CD4-positive, alpha-beta T cell (primary cell): Measurements from ENCODE around the gene PCDH9. TPM values are rescaled to one million over a fixed set of nuclear protein-coding genes. Genes with fewer than 3 reads are reported as not detected.

Source experiments
- ATAC-seq: fragments of 200-7000 bp; cut with Tn5 transposase; one replicate; pipeline ENCODE4 v1.10.0; 2022; ENCODE audit warnings: mild to moderate bottlenecking; ENCODE audit not compliant: poor library complexity
- CTCF ChIA-PET: fragments of 350-600 bp; sonication (Branson Sonifier 250); formaldehyde crosslinking; loops from one replicate; lab custom pipeline; 2021; ENCODE audit warnings: antibody characterized with exemption, inconsistent platforms; lab: Charles Lee
- POLR2A ChIA-PET: fragments of 350-600 bp; sonication (Branson Sonifier 250); formaldehyde crosslinking; loops from one replicate; lab custom pipeline; 2021; ENCODE audit warnings: antibody characterized with exemption, inconsistent platforms; lab: Charles Lee
- DNase-seq, 14 experiments: peaks; one replicate each; pipeline ENCODE4 v3.0.0-alpha.2; 2013 to 2020; ENCODE audit warnings: mixed read lengths in 2 of 14
- H3K27ac ChIP-seq, 2 donors: one replicate each; pipeline versions ENCODE4 v1.5.1 to v1.7.0; 2013; ENCODE audit warnings: low read length in 2 of 2, low read depth in 1 of 2, mild to moderate bottlenecking in 1 of 2
- H3K27me3 ChIP-seq, 2 experiments: 1 replicate in 1 of 2; 2 replicates in 1 of 2; pipeline versions ENCODE4 v1.6.1 to v1.7.0; 2013; ENCODE audit warnings: low read length in 2 of 2, control low read depth in 1 of 2, mild to moderate bottlenecking in 1 of 2, moderate library complexity in 1 of 2; ENCODE audit not compliant: insufficient read depth in 2 of 2, control insufficient read depth in 1 of 2
- H3K36me3 ChIP-seq: one replicate; pipeline ENCODE4 v1.6.1; 2013; ENCODE audit warnings: low read length, control low read depth; ENCODE audit not compliant: insufficient read depth
- H3K4me1 ChIP-seq: one replicate; pipeline ENCODE4 v1.6.1; 2013; ENCODE audit warnings: low read length, control low read depth; ENCODE audit not compliant: insufficient read depth
- H3K4me3 ChIP-seq: one replicate; pipeline ENCODE4 v1.5.1; 2013; ENCODE audit warnings: mild to moderate bottlenecking, low read length, moderate library complexity
- H3K9me3 ChIP-seq, 2 experiments: 1 replicate in 1 of 2; 2 replicates in 1 of 2; pipeline versions ENCODE4 v1.6.1 to v1.7.0; 2013; ENCODE audit warnings: low read length in 2 of 2, mild to moderate bottlenecking in 2 of 2, control low read depth in 1 of 2, moderate library complexity in 1 of 2; ENCODE audit not compliant: control insufficient read depth in 1 of 2, insufficient read depth in 1 of 2
- H3K27ac Mint-ChIP-seq: one replicate; pipeline ENCODE4 v1.8.0; 2020; ENCODE audit warnings: mixed read lengths
- H3K27me3 Mint-ChIP-seq: one replicate; pipeline ENCODE4 v1.8.0; 2021; ENCODE audit warnings: mixed read lengths
- H3K36me3 Mint-ChIP-seq: one replicate; pipeline ENCODE4 v1.8.0; 2021; ENCODE audit warnings: low read depth, mixed read lengths
- H3K4me1 Mint-ChIP-seq: one replicate; pipeline ENCODE4 v1.8.0; 2021; ENCODE audit warnings: low read depth, mixed read lengths
- H3K4me3 Mint-ChIP-seq: one replicate; pipeline ENCODE4 v1.8.0; 2020; ENCODE audit warnings: mild to moderate bottlenecking, mixed read lengths
- H3K9me3 Mint-ChIP-seq: one replicate; pipeline ENCODE4 v1.8.0; 2020; ENCODE audit warnings: mixed read lengths
- intact Hi-C, 2 experiments: fragments of 100-400 bp; cut with DNase I in 1 of 2; cut with micrococcal nuclease in 1 of 2; formaldehyde crosslinking; loops; one replicate each; pipeline versions ENCODE4 v1.15.1 to v1.9.0; 2023 to 2025; cut with DNase I, micrococcal nuclease
- total RNA-seq, 174 experiments: library from RNA in 2 of 174; stranded (reverse) in 2 of 174; gene quantifications; one replicate each; pipeline ENCODE4 v1.2.3 and lab custom pipeline; 2021 to 2026
- TF ChIP-seq, protein P1 (sequence below): fragments of 200-600 bp; IDR thresholded peaks from one replicate; pipeline ENCODE4 v1.8.0; 2022; ENCODE audit warnings: antibody characterized with exemption, mild to moderate bottlenecking

PCDH9 gene
- total RNA-seq, 2 experiments from 2014 or later = 0.08 to 0.19 TPM

DNA sequence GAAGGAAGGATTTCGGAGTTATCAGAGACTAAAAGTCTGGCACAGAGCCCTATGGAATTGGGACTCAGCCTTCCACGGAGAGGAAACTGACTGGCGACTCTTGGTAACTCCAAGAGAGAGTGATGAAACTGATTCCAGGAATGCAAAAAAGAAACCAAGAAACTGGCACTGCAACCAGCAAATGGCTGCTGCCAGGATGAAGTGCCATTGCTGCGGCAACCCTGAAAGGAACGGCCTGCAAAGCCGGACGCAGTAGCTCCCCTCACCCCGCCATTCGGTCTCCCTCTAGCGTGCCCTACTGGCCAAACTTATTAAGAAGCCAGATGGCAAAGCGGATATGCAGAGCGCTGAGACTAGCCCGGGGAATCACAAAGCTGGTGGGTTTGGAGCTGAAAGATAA lies 236.0 kb downstream of the PCDH9 start:
- H3K36me3 ChIP-seq = no peaks in the 10 kb centered on the region
- H3K27me3 ChIP-seq = no peaks in the 10 kb centered on the region
- no peak overlapping the region for H3K27ac ChIP-seq
- H3K9me3 Mint-ChIP-seq = no peaks in the 10 kb centered on the region
- no peak overlapping the region for H3K4me3 ChIP-seq
- CTCF ChIA-PET = no interaction called here
- no peak overlapping the region for H3K4me3 Mint-ChIP-seq
- H3K27me3 Mint-ChIP-seq = no peaks in the 10 kb centered on the region
- TF ChIP-seq, protein P1, sequence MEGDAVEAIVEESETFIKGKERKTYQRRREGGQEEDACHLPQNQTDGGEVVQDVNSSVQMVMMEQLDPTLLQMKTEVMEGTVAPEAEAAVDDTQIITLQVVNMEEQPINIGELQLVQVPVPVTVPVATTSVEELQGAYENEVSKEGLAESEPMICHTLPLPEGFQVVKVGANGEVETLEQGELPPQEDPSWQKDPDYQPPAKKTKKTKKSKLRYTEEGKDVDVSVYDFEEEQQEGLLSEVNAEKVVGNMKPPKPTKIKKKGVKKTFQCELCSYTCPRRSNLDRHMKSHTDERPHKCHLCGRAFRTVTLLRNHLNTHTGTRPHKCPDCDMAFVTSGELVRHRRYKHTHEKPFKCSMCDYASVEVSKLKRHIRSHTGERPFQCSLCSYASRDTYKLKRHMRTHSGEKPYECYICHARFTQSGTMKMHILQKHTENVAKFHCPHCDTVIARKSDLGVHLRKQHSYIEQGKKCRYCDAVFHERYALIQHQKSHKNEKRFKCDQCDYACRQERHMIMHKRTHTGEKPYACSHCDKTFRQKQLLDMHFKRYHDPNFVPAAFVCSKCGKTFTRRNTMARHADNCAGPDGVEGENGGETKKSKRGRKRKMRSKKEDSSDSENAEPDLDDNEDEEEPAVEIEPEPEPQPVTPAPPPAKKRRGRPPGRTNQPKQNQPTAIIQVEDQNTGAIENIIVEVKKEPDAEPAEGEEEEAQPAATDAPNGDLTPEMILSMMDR = no peak
- POLR2A ChIA-PET = no interaction called here
- ATAC-seq (peak; percentile 39), DNase-seq (peak in 3 of 14 experiments; percentile 2 to 3 (median 2))
- no peaks in the 10 kb centered on the region for H3K4me1 ChIP-seq
- no peaks in the 10 kb centered on the region for H3K36me3 Mint-ChIP-seq
- intact Hi-C loops = no loop called here
- peaks cover 0 to 9% of the 10 kb centered on the region in 2 experiments for H3K9me3 ChIP-seq
- H3K4me1 Mint-ChIP-seq = peaks cover 8% of the 10 kb centered on the region
- no peak overlapping the region for H3K27ac Mint-ChIP-seq

DNA sequence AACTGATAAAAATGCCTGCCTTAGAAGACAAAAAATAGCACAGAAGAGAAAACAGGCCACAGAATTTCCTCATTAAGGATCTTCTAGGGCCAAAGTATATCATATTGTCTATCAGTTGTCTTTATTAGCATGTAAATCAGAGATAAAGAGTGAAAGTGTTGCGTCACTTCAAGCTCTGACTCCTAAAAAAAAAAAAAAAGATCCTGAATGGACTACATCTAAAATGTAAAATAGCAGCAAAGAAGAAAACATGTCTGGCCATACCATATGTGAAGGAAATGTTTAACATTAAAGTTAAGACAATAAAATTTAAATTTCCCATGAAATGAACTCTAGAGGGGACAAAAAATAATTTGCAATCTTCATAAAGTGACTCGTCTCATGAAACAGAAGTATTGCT lies 237.4 kb downstream of the PCDH9 start:
- ChIA-PET CTCF (no interaction called here), POLR2A (no interaction called here)
- intact Hi-C loops = no loop called here
- Histone ChIP-seq H3K9me3 (peaks cover 0 to 9% of the 10 kb centered on the region in 2 experiments), H3K4me1 (no peaks in the 10 kb centered on the region), H3K27ac (no peak overlapping the region), H3K27me3 (no peaks in the 10 kb centered on the region), H3K36me3 (no peaks in the 10 kb centered on the region), H3K4me3 (no peak overlapping the region)
- no peak overlapping the region for H3K4me3 Mint-ChIP-seq
- DNase-seq = no peak
- H3K4me1 Mint-ChIP-seq = peaks cover 8% of the 10 kb centered on the region
- H3K27ac Mint-ChIP-seq = no peak overlapping the region
- no peaks in the 10 kb centered on the region for H3K9me3 Mint-ChIP-seq
- no peaks in the 10 kb centered on the region for H3K36me3 Mint-ChIP-seq
- H3K27me3 Mint-ChIP-seq = no peaks in the 10 kb centered on the region
- no peak for ATAC-seq
- TF ChIP-seq, protein P1 = no peak

DNA sequence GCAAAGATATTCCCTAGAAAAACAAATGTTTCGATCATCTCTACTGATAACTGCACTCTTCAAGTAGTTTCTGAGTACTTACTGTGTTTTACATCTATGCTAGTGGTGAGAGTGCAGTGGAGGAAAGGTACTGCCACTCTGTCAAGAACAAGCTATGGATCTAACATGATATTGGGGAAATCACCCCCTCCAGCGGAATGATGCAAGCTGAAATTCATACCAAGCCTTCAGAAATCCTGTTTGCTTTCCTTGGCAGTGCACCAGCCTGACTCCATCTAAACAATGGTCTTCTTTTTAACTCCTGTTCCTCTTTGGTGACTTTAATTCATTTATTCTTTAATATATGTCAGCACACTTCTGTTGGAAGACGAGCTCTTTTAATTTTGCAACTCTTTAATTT lies 238.0 kb downstream of the PCDH9 start:
- DNase-seq (no peak), ATAC-seq (no peak)
- Histone ChIP-seq H3K4me1 (no peaks in the 10 kb centered on the region), H3K4me3 (no peak overlapping the region), H3K27ac (no peak overlapping the region), H3K36me3 (no peaks in the 10 kb centered on the region), H3K27me3 (no peaks in the 10 kb centered on the region), H3K9me3 (peaks cover 0 to 4% of the 10 kb centered on the region in 2 experiments)
- Mint-ChIP-seq H3K4me1 (peaks cover 8% of the 10 kb centered on the region), H3K27ac (no peak overlapping the region), H3K9me3 (no peaks in the 10 kb centered on the region), H3K4me3 (no peak overlapping the region), H3K36me3 (no peaks in the 10 kb centered on the region), H3K27me3 (no peaks in the 10 kb centered on the region)
- TF ChIP-seq, protein P1 = no peak
- intact Hi-C loops = no loop called here
- POLR2A ChIA-PET = no interaction called here
- CTCF ChIA-PET = no interaction called here
